ENCODE measurements around the gene NCKAP5.

NCKAP5 gene

GRCh38 chr2:133374781-133375180 lies 193.5 kb downstream of the NCKAP5 start:
- no peak for DNase-seq

GRCh38 chr2:133371286-133371685 lies 197.0 kb downstream of the NCKAP5 start:
- no peak for DNase-seq

- no peak for DNase-seq
Measured at GRCh38 chr2:133369901-133370658, 198.2 kb downstream of the NCKAP5 start.

- no peak for DNase-seq
Measured at GRCh38 chr2:133365117-133365516, 203.1 kb downstream of the NCKAP5 start.

- DNase-seq = no peak
Measured at GRCh38 chr2:133364636-133365035, 203.6 kb downstream of the NCKAP5 start.

- no peak for DNase-seq
Measured at GRCh38 chr2:133363884-133364283, 204.4 kb downstream of the NCKAP5 start.

GRCh38 chr2:133362061-133362476 lies 206.2 kb downstream of the NCKAP5 start:
- DNase-seq = no peak

- no peak for DNase-seq
Measured at GRCh38 chr2:133360882-133361281, 207.4 kb downstream of the NCKAP5 start.

- no peak for DNase-seq
Measured at GRCh38 chr2:133360190-133360589, 208.1 kb downstream of the NCKAP5 start.

- DNase-seq = no peak
Measured at GRCh38 chr2:133352719-133353118, 215.5 kb downstream of the NCKAP5 start.

- no peak for DNase-seq
Measured at GRCh38 chr2:133346654-133347053, 221.6 kb downstream of the NCKAP5 start.

GRCh38 chr2:133345638-133346037 lies 222.6 kb downstream of the NCKAP5 start:
- no peak for DNase-seq

- no peak for DNase-seq
Measured at GRCh38 chr2:133344849-133345248, 223.4 kb downstream of the NCKAP5 start.

GRCh38 chr2:133343018-133343352 lies 225.3 kb downstream of the NCKAP5 start:
- DNase-seq = no peak

GRCh38 chr2:133342286-133343017 lies 225.8 kb downstream of the NCKAP5 start:
- DNase-seq = no peak

- DNase-seq = no peak
Measured at GRCh38 chr2:133341575-133341974, 226.7 kb downstream of the NCKAP5 start.

GRCh38 chr2:133338224-133338623 lies 230.0 kb downstream of the NCKAP5 start:
- no peak for DNase-seq

- DNase-seq = no peak
Measured at GRCh38 chr2:133334923-133335322, 233.3 kb downstream of the NCKAP5 start.

GRCh38 chr2:133333181-133333580 lies 235.1 kb downstream of the NCKAP5 start:
- DNase-seq = no peak

GRCh38 chr2:133331436-133331835 lies 236.8 kb downstream of the NCKAP5 start:
- DNase-seq = no peak

- no peak for DNase-seq
Measured at GRCh38 chr2:133326652-133327397, 241.4 kb downstream of the NCKAP5 start.

GRCh38 chr2:133324150-133324561 lies 244.1 kb downstream of the NCKAP5 start:
- DNase-seq = no peak

- no peak for DNase-seq
Measured at GRCh38 chr2:133322909-133323308, 245.4 kb downstream of the NCKAP5 start.

- no peak for DNase-seq
Measured at GRCh38 chr2:133317178-133317577, 251.1 kb downstream of the NCKAP5 start.

Data from effector CD4-positive, alpha-beta T cell (primary cell).